K562 (cell line): ENCODE results near the gene ATAD3C. TPM values are rescaled to one million over a fixed set of nuclear protein-coding genes. Genes with fewer than 3 reads are reported as not detected.

ENCODE experiments used
- CC2D1A ChIP-seq: fragments of 450-650 bp; IDR thresholded peaks from 2 replicates; pipeline ENCODE4 v1.6.1; 2017; ENCODE audit warnings: mild to moderate bottlenecking
- EP300 ChIP-seq: IDR thresholded peaks from 2 replicates; pipeline ENCODE4 v1.6.1; 2012; ENCODE audit warnings: low read length, improper control_type of control experiment
- ETV5 ChIP-seq: sonication (generic); formaldehyde crosslinking; IDR thresholded peaks from 2 replicates; pipeline ENCODE4 v1.4.0; 2020; ENCODE audit warnings: low read depth, mild to moderate bottlenecking, missing genetic modification reagents
- GTF2F1 ChIP-seq: IDR thresholded peaks from 2 replicates; pipeline ENCODE4 v1.6.1; 2011; ENCODE audit warnings: low read depth, low read length, improper control_type of control experiment
- HEY1 ChIP-seq: fragments of 250-450 bp; sonication (Bioruptor Pico); IDR thresholded peaks from 2 replicates; pipeline ENCODE4 v1.5.0; 2020; ENCODE audit warnings: mild to moderate bottlenecking, moderate library complexity, borderline replicate concordance
- KAT7 ChIP-seq: sonication (generic); formaldehyde crosslinking; IDR thresholded peaks from 2 replicates; pipeline ENCODE4 v1.8.0; 2022; ENCODE audit warnings: missing genetic modification reagents, mild to moderate bottlenecking, borderline replicate concordance
- LEF1 ChIP-seq: fragments of 450-650 bp; IDR thresholded peaks from 2 replicates; pipeline ENCODE4 v1.6.1; 2016; ENCODE audit warnings: mild to moderate bottlenecking
- NFXL1 ChIP-seq: fragments of 450-650 bp; formaldehyde crosslinking; IDR thresholded peaks from 2 replicates; pipeline ENCODE4 v1.4.0; 2021; ENCODE audit warnings: mild to moderate bottlenecking
- PPARD ChIP-seq: fragments of 250-450 bp; sonication (Bioruptor Pico); IDR thresholded peaks from 2 replicates; pipeline ENCODE4 v1.8.0; 2022; ENCODE audit warnings: inconsistent platforms, mild to moderate bottlenecking, moderate library complexity
- PURB ChIP-seq: sonication (generic); formaldehyde crosslinking; IDR thresholded peaks from 2 replicates; pipeline ENCODE4 v1.9.0; 2021; ENCODE audit warnings: low read depth, mild to moderate bottlenecking, missing genetic modification reagents
- RBM25 ChIP-seq: fragments of 200-400 bp; formaldehyde crosslinking; IDR thresholded peaks from 2 replicates; pipeline ENCODE4 v1.6.1; 2018; ENCODE audit warnings: low read length, low read depth, moderate library complexity; ENCODE audit not compliant: severe bottlenecking
- SMAD2 ChIP-seq: fragments of 150-350 bp; IDR thresholded peaks from 2 replicates; pipeline ENCODE4 v1.6.1; 2014; ENCODE audit warnings: low read depth, mild to moderate bottlenecking, low read length
- TOE1 ChIP-seq, 2 experiments: fragments of 450-650 bp in 1 of 2; sonication (generic) in 1 of 2; formaldehyde crosslinking in 1 of 2; IDR thresholded peaks; 2 replicates each; pipeline versions ENCODE4 v1.7.1 to v1.8.0; 2016 to 2022; ENCODE audit warnings: borderline replicate concordance in 2 of 2, mild to moderate bottlenecking in 2 of 2, antibody characterized with exemption in 1 of 2, inconsistent platforms in 1 of 2, low read depth in 1 of 2, missing genetic modification reagents in 1 of 2, moderate library complexity in 1 of 2
- ZBTB1 ChIP-seq: sonication (generic); formaldehyde crosslinking; IDR thresholded peaks from 2 replicates; pipeline ENCODE4 v1.8.1; 2023; ENCODE audit warnings: missing genetic modification reagents, low read depth, mild to moderate bottlenecking, borderline replicate concordance
- ZBTB26 ChIP-seq: fragments of 450-650 bp; formaldehyde crosslinking; IDR thresholded peaks from 2 replicates; pipeline ENCODE4 v1.4.0; 2022; ENCODE audit warnings: missing genetic modification characterization
- ZNF124 ChIP-seq: sonication (generic); formaldehyde crosslinking; IDR thresholded peaks from 2 replicates; pipeline ENCODE4 v1.8.1; 2022; ENCODE audit warnings: missing genetic modification reagents
- ZNF324 ChIP-seq: fragments of 250-450 bp; sonication (Bioruptor Pico); IDR thresholded peaks from 2 replicates; pipeline ENCODE4 v1.4.0; 2020; ENCODE audit warnings: mild to moderate bottlenecking
- ZNF407 ChIP-seq: fragments of 450-650 bp; IDR thresholded peaks from 2 replicates; pipeline ENCODE4 v1.6.1; 2016; ENCODE audit warnings: low read depth
- ZNF764 ChIP-seq: fragments of 250-450 bp; sonication (Bioruptor Pico); IDR thresholded peaks from 2 replicates; pipeline ENCODE4 v1.4.0; 2020; ENCODE audit warnings: low read depth, mild to moderate bottlenecking, moderate library complexity
- polyA plus RNA-seq, 8 experiments: library from polyadenylated mRNA; depleted of rRNA in 4 of 8; stranded (reverse) in 5 of 8; unstranded in 3 of 8; fragments of >200 nt; fragmentation: Nextera tagmentation in 2 of 8; fragmentation: Illumina TruSeq in 1 of 8; extraction: Ambion mirVana in 2 of 8; extraction: Trizol in 1 of 8; gene quantifications; 2 replicates each; pipeline versions ENCODE4 v1.2.1 to v1.2.3, GENCODE V29; 2011 to 2014; ENCODE audit warnings: inconsistent platforms in 1 of 8, missing spikeins in 1 of 8
- total RNA-seq, 7 experiments: library from RNA; depleted of rRNA in 6 of 7; stranded (reverse); fragments of >200 nt in 6 of 7; fragmentation: Illumina TruSeq in 2 of 7; extraction: Trizol in 2 of 7; gene quantifications; 2 replicates each; pipeline versions ENCODE4 v1.2.1 to v1.2.3, GENCODE V29; 2011 to 2021; ENCODE audit warnings: low replicate concordance in 1 of 7

Gene ATAD3C
- total and polyA plus RNA-seq, 9 of the 15 experiments (the other 6 are each of a cell fraction or from before 2014, with no cell fraction given): 0.03 to 0.18 TPM; not detected in 7

- TF ChIP-seq ZNF407 (peak; percentile 34; the same call in 1 of the 2 replicates), HEY1 (CRISPR knock-in tag) (no peak), ZNF324 (CRISPR knock-in tag) (no peak), ZNF124 (CRISPR knock-in tag) (no peak), PURB (CRISPR knock-in tag) (no peak), KAT7 (CRISPR knock-in tag) (no peak), ZBTB1 (CRISPR knock-in tag) (0 out of 2 replicates have a peak, but pooled peaks have one; percentile 34), NFXL1 (CRISPR knock-in tag) (no peak), ZBTB26 (CRISPR knock-in tag) (no peak; the same call in 1 of the 2 replicates), LEF1 (peak; percentile 61; the same call in 1 of the 2 replicates), RBM25 (no peak), TOE1 (IDR thresholded peaks at IDR 0.05; ENCODE audit: borderline replicate concordance) (no peak), TOE1 (CRISPR knock-in tag; IDR thresholded peaks at IDR 0.05; ENCODE audit: borderline replicate concordance, low read depth) (no peak), SMAD2 (no peak), GTF2F1 (no peak), ETV5 (CRISPR knock-in tag) (peak; percentile 73; the same call in 1 of the 2 replicates), ZNF764 (CRISPR knock-in tag) (no peak), CC2D1A (no peak), EP300 (peak; percentile 59; the same call in 1 of the 2 replicates), PPARD (CRISPR knock-in tag) (no peak)
These were observed 16.3 kb upstream of the ATAD3C start (continued) for GRCh38 chr1:1432951-1433803.
